H9 (cell line): ENCODE data around the gene DIP2C. TPM values are rescaled to one million over a fixed set of nuclear protein-coding genes. Genes with fewer than 3 reads are reported as not detected.
A peak's percentile ranks its signal among the peaks of the same experiment; 100 is the strongest.

Experiments used
- DNase-seq: peaks from one replicate; pipeline ENCODE4 v3.0.0-alpha.2; 2017
- H2AFZ ChIP-seq: one replicate; pipeline ENCODE4 v1.6.1; 2013; ENCODE audit warnings: mild to moderate bottlenecking, low read length, control low read depth, moderate library complexity
- H2AK5ac ChIP-seq: 2 replicates; pipeline ENCODE4 v1.6.1; 2013; ENCODE audit warnings: low read length, control low read depth, mixed read lengths; ENCODE audit not compliant: insufficient read length
- H2BK120ac ChIP-seq: one replicate; pipeline ENCODE4 v1.6.1; 2013; ENCODE audit warnings: low read depth, mild to moderate bottlenecking, low read length, control low read depth, inconsistent platforms; ENCODE audit not compliant: poor library complexity, severe bottlenecking
- H2BK12ac ChIP-seq: 2 replicates; pipeline ENCODE4 v1.6.1; 2013; ENCODE audit warnings: low read length, control low read depth, mixed read lengths, low read depth; ENCODE audit not compliant: insufficient read length
- H2BK15ac ChIP-seq: 2 replicates; pipeline ENCODE4 v1.6.1; 2013; ENCODE audit warnings: low read depth, low read length, control low read depth
- H2BK20ac ChIP-seq: one replicate; pipeline ENCODE4 v1.6.1; 2013; ENCODE audit warnings: low read depth, mild to moderate bottlenecking, low read length, control low read depth, inconsistent platforms; ENCODE audit not compliant: poor library complexity, severe bottlenecking
- H2BK5ac ChIP-seq: 2 replicates; pipeline ENCODE4 v1.6.1; 2013; ENCODE audit warnings: low read length, control low read depth, mixed read lengths; ENCODE audit not compliant: insufficient read length
- H3K14ac ChIP-seq: 2 replicates; pipeline ENCODE4 v1.6.1; 2013; ENCODE audit warnings: low read length, control low read depth; ENCODE audit not compliant: insufficient read depth
- H3K18ac ChIP-seq: 2 replicates; pipeline ENCODE4 v1.6.1; 2013; ENCODE audit warnings: low read depth, mild to moderate bottlenecking, mixed read lengths, low read length, control low read depth; ENCODE audit not compliant: insufficient read length
- H3K23ac ChIP-seq: 2 replicates; pipeline ENCODE4 v1.6.1; 2013; ENCODE audit warnings: low read length, control low read depth, mixed read lengths, low read depth; ENCODE audit not compliant: insufficient read length
- H3K23me2 ChIP-seq: 2 replicates; pipeline ENCODE4 v1.6.1; 2013; ENCODE audit warnings: low read depth, mild to moderate bottlenecking, mixed read lengths, low read length, control low read depth; ENCODE audit not compliant: insufficient read length, poor library complexity, severe bottlenecking
- H3K27ac ChIP-seq: 2 replicates; pipeline ENCODE4 v1.5.1; 2013; ENCODE audit warnings: low read length, control low read depth, mixed read lengths, low read depth; ENCODE audit not compliant: insufficient read length
- H3K27me3 ChIP-seq: 2 replicates; pipeline ENCODE4 v1.6.1; 2013; ENCODE audit warnings: low read length, control low read depth, inconsistent platforms; ENCODE audit not compliant: insufficient read depth
- H3K4ac ChIP-seq: 2 replicates; pipeline ENCODE4 v1.6.1; 2013; ENCODE audit warnings: low read depth, mild to moderate bottlenecking, control low read depth, inconsistent platforms, low read length, moderate library complexity
- H3K4me1 ChIP-seq: 2 replicates; pipeline ENCODE4 v1.6.1; 2013; ENCODE audit warnings: low read length, control low read depth, inconsistent platforms; ENCODE audit not compliant: insufficient read depth
- H3K4me2 ChIP-seq: 2 replicates; pipeline ENCODE4 v1.6.1; 2013; ENCODE audit warnings: low read length, control low read depth, mixed read lengths; ENCODE audit not compliant: insufficient read length, insufficient read depth
- H3K56ac ChIP-seq: 2 replicates; pipeline ENCODE4 v1.6.1; 2013; ENCODE audit warnings: low read depth, mild to moderate bottlenecking, mixed read lengths, low read length, control low read depth; ENCODE audit not compliant: insufficient read length
- H3K79me1 ChIP-seq: 2 replicates; pipeline ENCODE4 v1.6.1; 2013; ENCODE audit warnings: low read depth, mild to moderate bottlenecking, moderate library complexity, low read length, control low read depth, inconsistent platforms; ENCODE audit not compliant: insufficient read depth, poor library complexity, severe bottlenecking
- H3K79me2 ChIP-seq: 2 replicates; pipeline ENCODE4 v1.6.1; 2013; ENCODE audit warnings: low read length, control low read depth, inconsistent platforms; ENCODE audit not compliant: insufficient read depth
- H3K9ac ChIP-seq: 2 replicates; pipeline ENCODE4 v1.6.1; 2013; ENCODE audit warnings: low read length, control low read depth, mixed read lengths; ENCODE audit not compliant: insufficient read length; ENCODE audit errors: extremely low read depth
- H3K9me3 ChIP-seq: one replicate; pipeline ENCODE4 v1.6.1; 2013; ENCODE audit warnings: low read depth, low read length, inconsistent platforms; ENCODE audit not compliant: control insufficient read depth
- H3T11ph ChIP-seq: one replicate; pipeline ENCODE4 v1.6.1; 2013; ENCODE audit warnings: mild to moderate bottlenecking, low read length, control low read depth, inconsistent platforms
- H4K20me1 ChIP-seq: one replicate; pipeline ENCODE4 v1.6.1; 2013; ENCODE audit not compliant: control insufficient read depth, insufficient read length, insufficient read depth
- H4K5ac ChIP-seq: 2 replicates; pipeline ENCODE4 v1.6.1; 2013; ENCODE audit warnings: low read depth, mild to moderate bottlenecking, mixed read lengths, low read length, control low read depth; ENCODE audit not compliant: insufficient read length
- H4K8ac ChIP-seq: replicated peaks from 2 replicates; pipeline ENCODE4 v1.6.1; 2013; ENCODE audit warnings: low read length, control low read depth, mixed read lengths, low read depth; ENCODE audit not compliant: insufficient read length
- H4K91ac ChIP-seq: 2 replicates; pipeline ENCODE4 v1.6.1; 2013; ENCODE audit warnings: low read depth, mild to moderate bottlenecking, moderate library complexity, mixed read lengths, low read length, control low read depth; ENCODE audit not compliant: insufficient read length
- H3K27ac Mint-ChIP-seq, 3 experiments: 2 replicates in 2 of 3; 3 replicates in 1 of 3; pipeline ENCODE4 v1.8.0; 2020 to 2021; ENCODE audit warnings: mixed read lengths in 3 of 3, mild to moderate bottlenecking in 1 of 3, moderate library complexity in 1 of 3
- H3K27me3 Mint-ChIP-seq: 2 replicates; pipeline ENCODE4 v1.8.0; 2021; ENCODE audit warnings: low read depth, mild to moderate bottlenecking, moderate library complexity, mixed read lengths
- H3K36me3 Mint-ChIP-seq, 3 experiments: 2 replicates in 2 of 3; 3 replicates in 1 of 3; pipeline ENCODE4 v1.8.0; 2020 to 2021; ENCODE audit warnings: low read depth in 3 of 3, mixed read lengths in 3 of 3; ENCODE audit not compliant: insufficient read depth in 1 of 3
- H3K4me1 Mint-ChIP-seq, 2 experiments: 2 replicates each; pipeline ENCODE4 v1.8.0; 2020; ENCODE audit warnings: mixed read lengths in 2 of 2
- H3K4me3 Mint-ChIP-seq, 2 experiments: 2 replicates in 1 of 2; 3 replicates in 1 of 2; pipeline ENCODE4 v1.8.0; 2020 to 2021; ENCODE audit warnings: mild to moderate bottlenecking in 2 of 2, mixed read lengths in 2 of 2, moderate library complexity in 1 of 2
- H3K9me3 Mint-ChIP-seq, 2 experiments: 2 replicates in 1 of 2; 3 replicates in 1 of 2; pipeline ENCODE4 v1.8.0; 2020; ENCODE audit warnings: mild to moderate bottlenecking in 2 of 2, mixed read lengths in 2 of 2, moderate library complexity in 1 of 2
- CTCF ChIP-seq: fragments of 200-600 bp; sonication (generic); conservative IDR thresholded peaks from 3 replicates; pipeline ENCODE4 v1.8.0; 2021; ENCODE audit warnings: antibody characterized with exemption, mild to moderate bottlenecking
- WGBS: extraction: QIAGEN DNeasy Blood & Tissue Kit; methylation state at CpG from one replicate; pipeline ENCODE4 v1.1.7; 2013; ENCODE audit warnings: missing lambda C conversion rate, low lambda C conversion rate, mixed read lengths; ENCODE audit not compliant: insufficient read length; ENCODE audit errors: extremely low coverage; 5-methylcytosine and 5-hydroxymethylcytosine counted together
- total RNA-seq: library from RNA; stranded (reverse); gene quantifications from 2 replicates; pipeline ENCODE4 v1.2.1, GENCODE V29; 2021

Gene DIP2C
- total RNA-seq, 1 experiment from 2014 or later: 7.9 TPM

GRCh38 chr10:637221-637620 is 52.2 kb downstream of the DIP2C start:
- Mint-ChIP-seq H3K36me3 (no peaks in the 10 kb centered on the region), H3K27ac (peak overlapping the region in 2 of 3 experiments; percentile 18 to 44; a peak in 3 of 7 replicates)

More at GRCh38 chr10:637221-637620, 52.2 kb downstream of the DIP2C start:
- H3K56ac ChIP-seq: no peak overlapping the region
- H4K91ac ChIP-seq: no peak overlapping the region
- WGBS: no CpG with 5 or more reads among the region's 8 CpGs
- no peak overlapping the region for H3K9ac ChIP-seq
- peaks cover 2% of the 10 kb centered on the region; the same call in 1 of the 2 replicates for H3K4me1 ChIP-seq
- no peaks in the 10 kb centered on the region for H3K9me3 ChIP-seq
- H4K5ac ChIP-seq: no peak overlapping the region
- Mint-ChIP-seq H3K9me3 (no peaks in the 10 kb centered on the region), H3K27me3 (no peaks in the 10 kb centered on the region), H3K4me3 (no peak overlapping the region), H3K4me1 (peaks cover 19 to 24% of the 10 kb centered on the region in 2 experiments)
- no peak overlapping the region for H3K14ac ChIP-seq
- no peak overlapping the region for H2BK5ac ChIP-seq
- H3K79me2 ChIP-seq: peaks cover 7% of the 10 kb centered on the region; the same call in 1 of the 2 replicates
- H2BK15ac ChIP-seq: no peak overlapping the region
- TF ChIP-seq CTCF: no peak
- no peak for DNase-seq
- no peak overlapping the region for H2AFZ ChIP-seq
- H3K79me1 ChIP-seq: peaks cover 7% of the 10 kb centered on the region
- H3K23ac ChIP-seq: no peak overlapping the region
- H2BK120ac ChIP-seq: no peak overlapping the region
- H3K27ac ChIP-seq: no peak overlapping the region
- H4K20me1 ChIP-seq: no peaks in the 10 kb centered on the region
- no peak overlapping the region for H3K18ac ChIP-seq
- H3K23me2 ChIP-seq: no peaks in the 10 kb centered on the region
- no peak overlapping the region for H2BK12ac ChIP-seq
- no peak overlapping the region for H3T11ph ChIP-seq
- H4K8ac ChIP-seq: no peak overlapping the region
- H2BK20ac ChIP-seq: no peak overlapping the region
- no peak overlapping the region for H3K4me2 ChIP-seq
- H3K27me3 ChIP-seq: no peaks in the 10 kb centered on the region
- no peak overlapping the region for H2AK5ac ChIP-seq
- no peak overlapping the region for H3K4ac ChIP-seq
